HG03457 (cell line): ENCODE measurements around the gene SCAPER.
"Not testable (repeated sequence)": the region's sequence is repeated elsewhere in the genome, so short reads cannot be mapped to it uniquely, and the experiment has no call there.

Experiments used
- ATAC-seq: cut with Tn5 transposase; IDR thresholded peaks from one replicate; pipeline ENCODE4 v1.9.1; 2021; ENCODE audit warnings: moderate number of reproducible peaks; ENCODE audit not compliant: unreplicated experiment

SCAPER gene

DNA sequence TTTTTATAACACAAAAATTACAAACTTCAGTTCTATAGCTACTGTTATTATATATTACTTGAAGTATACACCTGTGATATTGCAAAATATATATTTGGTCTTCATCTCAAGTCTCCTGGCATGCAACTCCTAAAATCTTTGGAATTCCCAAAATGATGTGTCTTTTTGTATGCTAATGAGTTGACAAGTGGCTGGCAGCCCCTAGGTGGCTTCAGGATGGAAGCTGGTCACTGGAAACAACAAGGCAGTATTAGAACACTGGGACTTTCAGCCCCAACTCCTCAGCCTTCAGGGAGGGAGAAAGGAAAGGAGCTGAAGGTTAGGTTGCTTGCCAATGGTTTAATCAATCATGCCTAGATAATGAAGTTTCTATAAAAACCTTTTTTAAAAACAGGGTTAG lies 112.0 kb downstream of the SCAPER start:
- no peak for ATAC-seq

DNA sequence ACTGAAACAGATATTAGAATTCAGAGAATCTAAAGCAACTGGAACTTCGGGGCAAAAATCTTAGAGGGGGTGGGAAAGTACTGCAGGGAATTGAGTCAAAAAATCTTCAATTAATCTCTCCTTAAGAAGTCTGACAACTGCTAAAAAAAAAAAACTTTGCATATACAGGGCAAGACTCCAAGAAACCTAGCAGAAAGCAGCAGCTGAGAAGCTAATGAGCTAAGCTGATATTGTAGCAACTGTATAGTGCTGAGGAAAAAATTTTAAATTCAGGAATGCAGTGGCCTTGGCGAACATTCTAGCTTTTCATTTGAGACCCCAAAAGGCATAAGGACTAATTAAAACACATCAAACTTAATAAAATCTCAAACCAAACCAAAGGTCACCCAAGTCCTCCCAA lies 113.6 kb downstream of the SCAPER start:
- ATAC-seq: no peak

DNA sequence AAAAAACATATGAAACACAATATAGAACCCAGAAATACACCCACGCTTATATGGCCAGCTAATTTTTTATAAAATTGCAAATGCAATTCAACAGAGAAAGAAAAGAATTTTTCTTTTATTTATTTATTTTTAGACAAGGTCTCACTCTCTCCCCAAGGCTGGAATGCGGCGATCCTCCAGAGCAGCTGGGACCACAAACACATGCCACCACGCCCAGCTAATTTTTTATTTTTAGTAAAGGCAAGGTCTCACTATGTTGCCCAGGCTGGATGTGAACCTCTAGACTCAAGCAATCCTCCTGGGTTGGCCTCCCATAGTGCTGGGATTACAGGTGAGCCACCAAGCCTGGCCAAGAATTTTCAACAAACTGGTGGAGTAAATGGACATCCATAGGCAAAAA lies 117.9 kb downstream of the SCAPER start:
- no peak for ATAC-seq

- no peak for ATAC-seq
Observed at GRCh38 chr15:76776969-76777368, 128.2 kb downstream of the SCAPER start.

DNA sequence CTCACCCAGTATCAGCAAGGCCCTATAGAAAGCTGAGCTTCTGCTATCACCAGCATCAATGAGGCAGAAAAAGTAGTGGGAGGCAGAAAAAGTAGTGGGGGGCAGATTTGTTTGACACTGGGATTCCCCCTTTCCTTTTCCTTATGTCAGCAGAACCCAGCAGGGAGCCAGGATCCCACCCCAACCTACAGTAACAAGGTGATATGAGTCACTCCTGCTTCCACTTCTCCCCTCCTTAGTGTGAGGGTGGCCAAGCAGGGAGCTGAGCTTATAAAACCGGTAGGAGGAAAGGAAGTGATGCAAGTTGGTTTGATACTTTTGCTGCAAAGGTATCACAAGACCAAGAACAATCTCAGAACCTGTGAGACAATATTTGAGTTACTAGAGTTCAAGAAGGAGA lies 128.7 kb downstream of the SCAPER start:
- no peak for ATAC-seq

DNA sequence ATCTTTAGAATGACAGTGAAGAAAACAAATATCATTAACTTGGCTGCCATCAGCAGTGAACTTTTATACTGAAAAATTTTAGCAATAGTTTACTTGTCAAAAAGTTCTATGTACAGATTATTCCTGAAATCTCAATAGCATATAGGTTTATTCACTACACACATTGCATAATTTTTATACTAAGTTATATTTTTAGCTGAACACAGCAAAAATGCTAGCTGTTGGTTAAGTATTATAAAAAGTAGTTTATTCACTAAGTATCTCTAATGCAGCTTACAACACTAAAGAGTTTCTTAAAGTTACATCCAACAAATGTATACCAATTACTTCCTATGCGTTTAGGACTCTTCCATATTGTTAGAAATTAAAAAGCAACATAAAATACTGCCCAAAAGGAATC lies 131.9 kb downstream of the SCAPER start:
- ATAC-seq: no peak

- no peak for ATAC-seq
Observed at GRCh38 chr15:76772776-76773175, 132.4 kb downstream of the SCAPER start.

- no peak for ATAC-seq
Observed at GRCh38 chr15:76764004-76764403, 141.1 kb downstream of the SCAPER start.

GRCh38 chr15:76763554-76763953 lies 141.6 kb downstream of the SCAPER start:
- no peak for ATAC-seq

DNA sequence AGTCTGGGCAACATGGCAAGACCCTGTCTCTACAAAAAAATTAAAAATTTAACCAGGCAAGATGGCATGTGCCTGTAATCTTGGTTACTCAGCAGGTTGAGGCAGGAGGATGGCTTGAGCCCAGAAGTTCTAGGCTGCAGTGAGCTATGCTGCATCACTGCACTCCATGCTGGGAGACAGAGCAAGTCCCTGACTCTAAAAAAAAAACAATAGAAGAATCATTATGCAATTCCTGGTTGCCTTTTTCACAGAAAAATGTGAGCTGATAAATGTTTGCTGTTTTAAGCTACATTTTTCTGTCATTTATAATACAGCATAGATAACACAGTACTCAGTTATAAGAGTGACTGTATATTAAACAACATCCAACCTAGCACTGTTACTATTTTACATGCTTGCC lies 148.8 kb downstream of the SCAPER start:
- no peak for ATAC-seq

DNA sequence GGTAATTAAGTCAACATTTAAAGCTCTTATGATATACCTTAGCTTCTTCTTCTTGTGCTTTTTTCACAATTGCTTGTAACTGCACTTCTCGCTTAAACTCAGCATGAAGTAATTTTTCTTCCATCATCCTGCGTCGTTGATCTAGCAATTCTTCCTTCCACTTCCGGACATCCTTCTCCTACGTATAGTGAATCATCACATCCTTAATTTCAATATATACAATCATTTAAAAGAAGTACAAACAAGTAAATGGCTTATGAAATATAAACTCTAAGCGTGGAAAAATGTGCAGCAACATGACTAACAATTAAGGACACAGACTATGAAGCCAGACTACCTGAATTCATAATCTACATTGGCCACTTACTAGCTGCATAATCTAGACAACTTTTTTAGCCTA lies 151.4 kb downstream of the SCAPER start:
- ATAC-seq: no peak

GRCh38 chr15:76753131-76753530 lies 152.0 kb downstream of the SCAPER start:
- no peak for ATAC-seq

DNA sequence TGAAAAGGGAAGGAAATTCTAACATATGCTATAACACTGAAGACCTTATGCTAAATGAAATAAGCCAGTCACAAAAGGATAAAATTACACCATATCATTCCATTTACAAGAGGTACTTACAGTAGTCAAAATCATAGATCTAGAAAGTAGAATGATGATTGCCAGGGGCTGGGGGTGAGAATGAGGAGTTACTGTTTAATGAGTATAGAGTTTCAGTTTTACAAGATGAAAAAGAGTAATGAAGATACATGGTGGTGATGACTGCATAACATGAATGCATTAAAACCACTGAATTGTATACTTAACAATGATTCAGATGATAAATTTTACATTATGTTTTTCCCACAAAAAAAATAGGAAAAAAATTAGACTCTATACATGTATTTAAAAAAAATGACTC lies 152.6 kb downstream of the SCAPER start:
- ATAC-seq: no peak

- no peak for ATAC-seq
Observed at GRCh38 chr15:76737573-76737972, 167.6 kb downstream of the SCAPER start.

- ATAC-seq: not testable (repeated sequence)
Observed at GRCh38 chr15:76732321-76732720, 172.8 kb downstream of the SCAPER start.

DNA sequence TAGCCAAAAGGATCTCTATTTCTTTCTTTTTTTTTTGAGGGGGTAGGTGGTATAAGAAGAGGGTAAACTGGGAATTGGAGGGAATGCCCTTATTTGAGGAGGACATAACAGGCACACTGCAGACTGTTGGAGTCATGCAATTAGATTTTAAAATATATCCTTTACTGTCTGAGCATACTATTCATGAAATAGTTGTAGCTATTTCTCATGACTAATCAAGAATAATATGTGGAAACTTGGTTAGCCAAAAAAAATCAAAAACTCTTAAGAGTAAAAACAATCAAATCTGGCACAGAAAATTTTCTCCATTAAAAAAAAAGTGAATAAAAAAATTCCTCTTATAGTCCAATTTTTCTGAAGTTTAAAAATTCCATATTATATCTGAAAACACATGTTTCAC lies 174.9 kb downstream of the SCAPER start:
- ATAC-seq: no peak

DNA sequence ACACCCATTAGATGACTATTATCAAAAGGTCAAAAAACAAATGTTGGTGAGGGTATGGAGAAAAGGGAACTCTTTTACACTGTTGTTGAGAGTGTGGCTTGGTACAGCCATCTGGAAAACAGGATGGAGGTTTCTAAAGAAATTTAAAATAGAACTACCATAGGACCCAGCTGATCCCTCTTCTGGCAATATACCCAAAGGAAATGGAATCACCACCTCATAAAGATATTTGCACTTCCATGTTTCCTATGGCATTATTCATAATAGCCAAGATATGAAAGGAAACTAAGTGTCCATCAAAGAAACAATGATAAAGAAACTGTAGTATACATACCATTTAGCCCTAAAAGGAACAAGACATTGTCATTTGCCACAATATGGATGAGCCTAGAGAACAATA lies 186.3 kb downstream of the SCAPER start:
- ATAC-seq: no peak

DNA sequence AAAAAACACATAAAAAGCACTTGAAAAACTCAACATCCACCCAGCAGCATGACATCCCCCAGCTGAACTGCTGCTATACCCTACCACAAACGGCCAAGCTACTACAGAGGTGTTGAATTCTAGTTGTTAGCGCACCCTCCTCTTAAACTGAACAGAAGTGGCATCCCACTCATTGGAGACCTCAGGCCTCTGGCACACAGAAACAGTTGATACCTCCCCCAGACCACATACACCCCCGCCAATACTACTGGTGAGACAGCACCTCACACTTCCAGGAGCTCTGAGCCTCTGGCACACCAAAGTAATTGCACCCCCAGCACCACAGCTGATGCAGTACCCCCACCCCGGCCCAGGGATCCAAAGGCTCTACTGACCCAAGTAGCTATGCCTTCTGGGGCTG lies 190.2 kb downstream of the SCAPER start:
- no peak for ATAC-seq

DNA sequence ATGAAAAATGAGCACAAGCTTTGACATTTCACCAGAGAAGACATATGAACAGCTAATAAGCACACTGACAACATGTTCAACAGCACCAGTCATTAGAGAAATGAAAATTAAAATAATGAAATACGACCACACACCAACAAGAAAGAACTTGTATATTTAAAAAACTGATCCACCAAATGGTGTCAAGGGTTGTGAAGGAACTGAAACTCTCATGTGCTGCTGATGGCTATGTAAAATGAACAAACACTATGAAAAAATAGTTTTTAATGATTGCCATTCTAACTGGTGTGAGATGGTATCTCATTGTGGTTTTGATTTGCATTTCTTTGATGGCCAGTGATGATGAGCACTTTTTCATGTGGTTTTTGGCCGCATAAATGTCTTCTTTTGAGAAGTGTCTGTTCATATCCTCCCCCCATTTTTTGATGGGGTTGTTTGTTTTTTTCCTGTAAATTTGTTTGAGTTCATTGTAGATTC lies 193.8 kb downstream of the SCAPER start:
- ATAC-seq: no peak

DNA sequence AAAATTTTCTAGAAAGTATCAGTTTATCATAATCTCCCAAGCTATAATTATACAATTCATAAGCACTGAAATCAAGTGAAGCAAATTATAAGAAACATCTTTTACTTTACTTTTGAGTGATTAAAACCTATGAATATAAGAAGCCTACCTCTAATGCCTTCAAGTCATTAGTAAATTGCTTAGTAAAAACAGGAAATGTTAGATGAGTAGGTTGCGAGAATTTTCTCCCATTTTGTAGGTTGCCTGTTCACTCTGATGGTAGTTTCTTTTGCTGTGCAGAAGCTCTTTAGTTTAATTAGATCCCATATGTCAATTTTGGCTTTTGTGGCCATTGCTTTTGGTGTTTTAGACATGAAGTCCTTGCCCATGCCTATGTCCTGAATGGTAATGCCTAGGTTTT lies 201.1 kb downstream of the SCAPER start:
- not testable (repeated sequence) for ATAC-seq

GRCh38 chr15:76696840-76697239 lies 208.3 kb downstream of the SCAPER start:
- no peak for ATAC-seq

DNA sequence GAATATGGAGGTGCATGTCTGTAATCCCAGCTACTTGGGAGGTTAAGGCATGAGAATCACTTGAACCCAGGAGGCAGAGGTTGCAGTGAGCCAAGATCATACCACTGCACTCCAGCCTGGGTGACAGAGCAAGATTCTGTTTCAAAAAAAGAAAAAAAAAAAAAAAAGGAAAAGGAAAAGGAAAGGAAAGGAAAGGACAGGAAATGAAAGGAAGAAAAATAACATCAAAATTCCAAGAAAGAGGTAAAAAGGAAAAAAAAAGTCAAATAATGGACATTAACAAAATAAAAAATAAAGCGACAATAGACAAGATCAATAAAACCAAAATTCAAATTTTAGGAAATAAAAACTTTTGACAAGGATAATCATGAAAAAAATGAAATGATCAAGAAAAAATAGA lies 212.6 kb downstream of the SCAPER start:
- ATAC-seq: not testable (repeated sequence)

DNA sequence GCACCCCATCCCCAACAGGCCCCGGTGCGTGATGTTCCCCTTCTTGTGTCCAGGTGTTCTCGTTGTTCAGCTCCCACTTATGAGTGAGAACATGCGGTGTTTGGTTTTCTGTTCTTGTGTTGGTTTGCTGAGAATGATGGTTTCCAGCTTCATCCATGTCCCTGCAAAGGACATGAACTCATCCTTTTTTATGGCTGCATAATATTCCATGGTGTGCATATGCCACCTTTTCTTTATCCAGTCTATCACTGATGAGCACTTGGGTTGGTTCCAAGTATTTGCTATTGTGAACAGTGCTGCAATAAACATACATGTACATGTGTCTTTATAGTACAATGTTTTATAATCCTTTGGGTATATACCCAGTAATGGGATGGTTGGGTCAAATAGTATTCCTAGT lies 217.5 kb downstream of the SCAPER start:
- ATAC-seq: not testable (repeated sequence)

DNA sequence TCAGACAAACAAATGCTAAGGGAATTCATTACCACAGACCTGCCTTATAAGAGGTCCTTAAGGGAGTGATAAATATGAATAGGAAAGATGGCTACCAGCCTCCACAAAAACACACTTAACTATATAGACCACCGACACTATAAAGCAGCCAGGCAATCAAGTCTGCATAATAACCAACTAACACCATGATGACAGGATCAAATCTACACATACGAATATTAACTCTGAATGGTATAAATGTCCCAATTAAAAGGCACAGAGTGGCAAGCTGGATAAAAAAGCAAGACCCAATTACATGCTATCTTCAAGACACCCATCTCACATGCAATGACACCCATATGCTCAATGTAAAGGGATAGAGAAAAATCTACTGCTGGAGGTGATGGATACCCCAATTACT lies 221.1 kb downstream of the SCAPER start:
- ATAC-seq: no peak
